ENCODE measurements around the gene CALHM4.

CALHM4 gene

GRCh38 chr6:116522896-116523295 lies 30.7 kb upstream of the CALHM4 start:
- TF ChIP-seq, protein P1, sequence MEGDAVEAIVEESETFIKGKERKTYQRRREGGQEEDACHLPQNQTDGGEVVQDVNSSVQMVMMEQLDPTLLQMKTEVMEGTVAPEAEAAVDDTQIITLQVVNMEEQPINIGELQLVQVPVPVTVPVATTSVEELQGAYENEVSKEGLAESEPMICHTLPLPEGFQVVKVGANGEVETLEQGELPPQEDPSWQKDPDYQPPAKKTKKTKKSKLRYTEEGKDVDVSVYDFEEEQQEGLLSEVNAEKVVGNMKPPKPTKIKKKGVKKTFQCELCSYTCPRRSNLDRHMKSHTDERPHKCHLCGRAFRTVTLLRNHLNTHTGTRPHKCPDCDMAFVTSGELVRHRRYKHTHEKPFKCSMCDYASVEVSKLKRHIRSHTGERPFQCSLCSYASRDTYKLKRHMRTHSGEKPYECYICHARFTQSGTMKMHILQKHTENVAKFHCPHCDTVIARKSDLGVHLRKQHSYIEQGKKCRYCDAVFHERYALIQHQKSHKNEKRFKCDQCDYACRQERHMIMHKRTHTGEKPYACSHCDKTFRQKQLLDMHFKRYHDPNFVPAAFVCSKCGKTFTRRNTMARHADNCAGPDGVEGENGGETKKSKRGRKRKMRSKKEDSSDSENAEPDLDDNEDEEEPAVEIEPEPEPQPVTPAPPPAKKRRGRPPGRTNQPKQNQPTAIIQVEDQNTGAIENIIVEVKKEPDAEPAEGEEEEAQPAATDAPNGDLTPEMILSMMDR (IDR thresholded peaks at IDR 0.05; ENCODE audit: insufficient read depth, low read length, poor library complexity, severe bottlenecking) = no peak
- no peak overlapping the region for H3K4me3 ChIP-seq (replicated peaks; ENCODE audit: low read depth, low read length)
- H3K36me3 ChIP-seq (ENCODE audit: control insufficient read depth, insufficient read depth, low read length) = no peaks in the 10 kb centered on the region
- no peaks in the 10 kb centered on the region for H3K27me3 ChIP-seq (replicated peaks; ENCODE audit: control insufficient read depth, insufficient read depth, low read length)
- no peak for DNase-seq (ENCODE audit: extremely low read depth, insufficient read length)

DNA sequence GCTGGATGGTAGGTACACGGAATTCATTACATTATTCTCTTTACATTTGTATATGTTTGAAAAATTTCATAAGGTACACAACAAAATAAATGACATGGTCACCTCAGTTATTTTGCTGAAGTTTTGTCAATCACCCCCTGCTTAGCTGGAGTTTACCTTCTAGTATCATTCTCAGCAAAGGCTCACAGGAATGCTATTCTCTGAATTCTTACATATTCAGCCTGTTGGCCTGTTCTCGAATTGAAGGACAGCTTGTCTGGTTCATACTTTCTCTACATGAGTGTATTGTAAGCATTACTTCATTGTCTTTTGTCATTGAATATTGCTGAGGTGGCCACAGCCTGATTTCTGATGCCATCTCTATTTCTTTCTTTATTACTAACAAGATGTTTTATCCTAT lies 29.3 kb upstream of the CALHM4 start:
- no peak for DNase-seq (ENCODE audit: extremely low read depth, insufficient read length)
- no peak overlapping the region for H3K4me3 ChIP-seq (replicated peaks; ENCODE audit: low read depth, low read length)
- TF ChIP-seq, protein P1 (IDR thresholded peaks at IDR 0.05; ENCODE audit: insufficient read depth, low read length, poor library complexity, severe bottlenecking) = no peak
- H3K36me3 ChIP-seq (ENCODE audit: control insufficient read depth, insufficient read depth, low read length) = no peaks in the 10 kb centered on the region
- no peaks in the 10 kb centered on the region for H3K27me3 ChIP-seq (replicated peaks; ENCODE audit: control insufficient read depth, insufficient read depth, low read length)

DNA sequence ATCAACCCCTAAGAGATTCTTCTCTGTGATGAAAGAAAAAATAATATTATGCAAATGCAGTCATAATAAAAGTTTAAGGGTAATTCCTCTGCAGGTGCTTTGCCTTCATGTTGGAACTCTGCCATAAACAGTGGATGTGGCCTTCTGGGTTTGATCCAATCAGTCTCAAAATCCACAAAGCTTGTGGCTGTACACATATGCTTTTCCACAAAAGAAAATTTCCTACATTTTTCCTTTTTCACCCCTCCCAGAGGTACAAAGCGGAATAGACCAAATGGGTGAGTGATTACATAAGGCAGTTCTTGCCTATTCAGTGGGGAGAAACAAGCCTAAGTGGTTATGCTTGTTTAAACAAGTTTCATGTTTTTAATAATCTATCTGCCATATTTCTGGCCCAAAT lies 25.4 kb upstream of the CALHM4 start:
- no peak for DNase-seq (ENCODE audit: extremely low read depth, insufficient read length)

DNA sequence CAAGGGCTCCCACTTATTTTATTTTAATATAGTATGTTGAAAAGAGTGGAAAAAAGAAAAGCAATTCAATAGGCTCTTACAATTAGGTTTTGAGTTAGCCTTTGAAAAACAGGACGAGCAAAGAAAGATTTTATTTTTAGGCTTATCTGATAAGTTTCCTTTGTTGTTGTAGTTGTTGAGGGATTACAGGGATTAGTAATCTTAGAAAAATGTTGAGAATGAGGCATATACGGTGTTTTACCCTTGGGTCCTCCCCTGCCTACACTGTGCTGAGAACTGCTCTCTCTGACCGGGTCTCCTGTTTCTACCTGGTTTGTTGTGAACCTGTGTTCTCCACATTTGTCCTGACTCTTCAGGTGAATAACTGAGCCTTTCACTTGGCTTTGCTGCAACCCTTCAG lies 24.8 kb upstream of the CALHM4 start:
- H3K36me3 ChIP-seq (ENCODE audit: control insufficient read depth, insufficient read depth, low read length) = no peaks in the 10 kb centered on the region
- TF ChIP-seq, protein P1 (IDR thresholded peaks at IDR 0.05; ENCODE audit: insufficient read depth, low read length, poor library complexity, severe bottlenecking) = no peak
- H3K4me3 ChIP-seq (replicated peaks; ENCODE audit: low read depth, low read length) = no peak overlapping the region
- no peak for DNase-seq (ENCODE audit: extremely low read depth, insufficient read length)
- H3K27me3 ChIP-seq (replicated peaks; ENCODE audit: control insufficient read depth, insufficient read depth, low read length) = no peaks in the 10 kb centered on the region

More for the DNA sequence above, 25.4 kb upstream of the CALHM4 start:
- no peak overlapping the region for H3K4me3 ChIP-seq (replicated peaks; ENCODE audit: low read depth, low read length)
- H3K27me3 ChIP-seq (replicated peaks; ENCODE audit: control insufficient read depth, insufficient read depth, low read length) = no peaks in the 10 kb centered on the region
- TF ChIP-seq, protein P1 (IDR thresholded peaks at IDR 0.05; ENCODE audit: insufficient read depth, low read length, poor library complexity, severe bottlenecking) = no peak
- no peaks in the 10 kb centered on the region for H3K36me3 ChIP-seq (ENCODE audit: control insufficient read depth, insufficient read depth, low read length)

DNA sequence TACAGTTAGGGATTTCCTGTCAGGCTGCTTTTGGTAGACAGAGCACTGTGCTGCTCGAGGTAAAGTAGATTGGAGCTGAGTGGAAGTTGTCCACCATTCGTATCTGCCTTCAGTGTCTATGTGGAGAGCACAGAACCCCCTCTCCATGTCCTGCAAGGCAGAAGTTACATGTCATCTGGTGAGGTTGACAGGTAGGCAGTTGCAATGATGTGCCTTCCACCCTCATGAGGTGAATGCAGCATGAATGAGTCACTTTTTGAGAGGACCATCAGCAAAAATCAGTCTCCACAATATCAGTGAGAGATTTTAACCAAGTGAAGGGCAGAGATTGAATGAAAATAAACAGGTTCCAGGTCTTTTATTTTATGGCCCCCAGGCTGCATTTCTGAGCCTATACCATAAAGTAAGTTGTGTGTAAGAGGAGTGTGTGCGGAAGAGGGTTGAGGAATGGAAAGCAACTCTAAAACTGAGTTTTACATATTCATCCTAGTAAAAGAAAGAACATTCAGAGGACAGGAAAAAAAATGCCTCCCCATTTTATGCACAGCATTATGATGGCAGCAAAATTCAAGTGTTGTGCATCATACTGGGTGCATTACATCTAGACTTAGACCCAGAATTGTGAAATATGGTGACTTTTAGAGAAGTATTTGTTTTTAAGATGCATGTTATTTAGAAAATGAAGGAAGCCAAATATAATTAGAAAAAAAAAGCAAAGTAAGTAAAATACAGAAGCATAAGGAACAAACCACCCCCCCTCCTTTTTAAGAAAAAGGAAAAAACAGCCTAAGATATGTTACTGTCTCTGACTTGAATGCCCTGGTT lies 23.9 kb upstream of the CALHM4 start:
- H3K36me3 ChIP-seq (ENCODE audit: control insufficient read depth, insufficient read depth, low read length) = no peaks in the 10 kb centered on the region
- no peak overlapping the region for H3K4me3 ChIP-seq (replicated peaks; ENCODE audit: low read depth, low read length)
- TF ChIP-seq, protein P1 (IDR thresholded peaks at IDR 0.05; ENCODE audit: insufficient read depth, low read length, poor library complexity, severe bottlenecking) = no peak
- no peaks in the 10 kb centered on the region for H3K27me3 ChIP-seq (replicated peaks; ENCODE audit: control insufficient read depth, insufficient read depth, low read length)
- no peak for DNase-seq (ENCODE audit: extremely low read depth, insufficient read length)
